Heart left ventricle (tissue), 13 donors: ENCODE data around the gene DCAF10.

ENCODE experiments used
- CTCF ChIP-seq, 12 donors: fragments of 200-600 bp; sonication (generic) in 4 of 12; IDR thresholded peaks; one replicate each; pipeline versions ENCODE4 v1.5.0 to v1.8.0; 2018 to 2022; ENCODE audit warnings: antibody characterized with exemption in 12 of 12, mild to moderate bottlenecking in 5 of 12
- POLR2A ChIP-seq, 2 donors: fragments of 450-650 bp; IDR thresholded peaks; one replicate each; pipeline ENCODE4 v1.6.1; 2017; ENCODE audit warnings: antibody characterized with exemption in 2 of 2, mild to moderate bottlenecking in 2 of 2, moderate library complexity in 2 of 2
- donor health status: ischemic (EF 13 %, LVEDD 7.1; RV severe dilation, severe dysfunction).
- donor health status: DM: no; HTN: yes; CAD: no.
- donor health status: DM: no; HTN: no; CAD: no.
- donor health status: ischemic (EF 25% LVEDD 6.9; RV normal size, moderate dysfunction).
- donor health status: ischemic (EF 25% LVEDD 5.7; RV mildly dilated, moderate dysfunction).
- donor health status: ischemic (EF 35%, LVEDD 5.7; RV mildly dilated, moderate dysfunction).
- donor health status: nonischemic (EF 11% LVEDD 7.7; RV severe dilation, severe dysfunction).
- donor health status: DM: yes; HTN: yes; CAD: no.
- donor health status: PGD.
- donor health status: ischemic (EF 29% LVEDD 5.4; RV normal size, mild dysfunction).
- donor health status: nonischemic (EF 23%, LVEDD 6.1; RV moderate dilation, normal function).

GRCh38 chr9:37792122-37792521 is 8.5 kb upstream of the DCAF10 start:
- TF ChIP-seq CTCF (IDR thresholded peaks at IDR 0.05), result no peak
- no peak for TF ChIP-seq POLR2A (IDR thresholded peaks at IDR 0.05)
